Endothelial cell of umbilical vein (primary cell): Measurements from ENCODE around the gene ATF3. TPM values are rescaled to one million over a fixed set of nuclear protein-coding genes. Genes with fewer than 3 reads are reported as not detected.

Experiments
- BruUV-seq: library from RNA; stranded (reverse); fragments of 400-500 nt; replicated peaks from 2 replicates; lab custom pipeline; 2021; lab: Mats Ljungman, UMichigan
- CTCF ChIA-PET: fragments of 300-600, 350-600 bp; sonication (Branson Sonifier 250); formaldehyde crosslinking; loops from one replicate; lab custom pipeline; 2021; ENCODE audit warnings: antibody characterized with exemption, inconsistent platforms; lab: Charles Lee
- POLR2A ChIA-PET: fragments of 300-600, 350-600 bp; sonication (Branson Sonifier 250); formaldehyde crosslinking; loops from one replicate; lab custom pipeline; 2021; ENCODE audit warnings: antibody characterized with exemption, inconsistent platforms; lab: Charles Lee
- DNase-seq: peaks from one replicate; pipeline ENCODE4 v3.0.0-alpha.2; 2011; ENCODE audit warnings: low read depth, low spot score
- FAIRE-seq: peaks from 2 replicates; lab custom pipeline; 2011; peaks lifted over from hg19 to GRCh38; lab: Jason Lieb, UNC
- H2AFZ ChIP-seq: 2 replicates; pipeline ENCODE4 v1.6.0; 2012; ENCODE audit warnings: low read depth, low read length, control low read depth, inconsistent platforms
- H3K27ac ChIP-seq: 2 replicates; pipeline ENCODE4 v1.5.1; 2011; ENCODE audit warnings: low read depth, mild to moderate bottlenecking, control low read depth, low read length, moderate library complexity; ENCODE audit not compliant: insufficient read depth
- H3K27me3 ChIP-seq, 2 experiments: 2 replicates each; pipeline versions ENCODE4 v1.6.0 to v1.6.1; 2011; ENCODE audit warnings: low read length in 2 of 2, mixed read lengths in 1 of 2; ENCODE audit not compliant: control insufficient read depth in 2 of 2, insufficient read depth in 2 of 2
- H3K36me3 ChIP-seq, 2 experiments: 2 replicates in 1 of 2; 3 replicates in 1 of 2; pipeline ENCODE4 v1.5.1; 2011; ENCODE audit warnings: low read length in 2 of 2, mild to moderate bottlenecking in 1 of 2, moderate library complexity in 1 of 2; ENCODE audit not compliant: control insufficient read depth in 2 of 2, insufficient read depth in 2 of 2; ENCODE audit errors: extremely low read depth in 1 of 2
- H3K4me1 ChIP-seq: 3 replicates; pipeline ENCODE4 v1.5.1; 2011; ENCODE audit warnings: mild to moderate bottlenecking, low read length; ENCODE audit not compliant: control insufficient read depth, insufficient read depth; ENCODE audit errors: extremely low read depth
- H3K4me2 ChIP-seq: 2 replicates; pipeline ENCODE4 v1.6.1; 2011; ENCODE audit warnings: low read length, control low read depth, mixed read lengths; ENCODE audit not compliant: insufficient read depth
- H3K4me3 ChIP-seq, 3 experiments: fragments of 200-600 bp in 1 of 3; sonication (generic), shearing (Covaris generic) in 1 of 3; replicated peaks in 1 of 3; 2 replicates each; pipeline ENCODE4 v1.5.1; 2011 to 2016; ENCODE audit warnings: control low read depth in 3 of 3, low read length in 3 of 3, mild to moderate bottlenecking in 2 of 3, inconsistent platforms in 1 of 3, low read depth in 1 of 3, moderate library complexity in 1 of 3; ENCODE audit not compliant: insufficient read depth in 1 of 3
- H3K79me2 ChIP-seq: 2 replicates; pipeline ENCODE4 v1.6.0; 2012; ENCODE audit warnings: low read length, inconsistent platforms; ENCODE audit not compliant: control insufficient read depth, insufficient read depth
- H3K9ac ChIP-seq: replicated peaks from 2 replicates; pipeline ENCODE3; 2011; ENCODE audit warnings: low read length, control low read depth; ENCODE audit not compliant: insufficient read depth; ENCODE audit errors: extremely low read depth
- H3K9me1 ChIP-seq: replicated peaks from 3 replicates; pipeline ENCODE4 v1.6.0; 2011; ENCODE audit warnings: mild to moderate bottlenecking, low read length; ENCODE audit not compliant: control insufficient read depth, insufficient read depth; ENCODE audit errors: extremely low read depth
- H3K9me3 ChIP-seq: replicated peaks from 2 replicates; pipeline ENCODE4 v1.5.1; 2012; ENCODE audit warnings: low read length, inconsistent platforms; ENCODE audit not compliant: control insufficient read depth, insufficient read depth
- H4K20me1 ChIP-seq: replicated peaks from 2 replicates; pipeline ENCODE3; 2011; ENCODE audit warnings: mild to moderate bottlenecking, low read length; ENCODE audit not compliant: control insufficient read depth, insufficient read depth; ENCODE audit errors: extremely low read depth
- EZH2 ChIP-seq: IDR thresholded peaks from 2 replicates; pipeline ENCODE4 v1.6.1; 2012; ENCODE audit warnings: borderline replicate concordance, low read depth, mild to moderate bottlenecking, moderate library complexity, low read length, inconsistent platforms; ENCODE audit not compliant: severe bottlenecking
- FOS ChIP-seq: IDR thresholded peaks from 2 replicates; pipeline ENCODE4 v1.6.1; 2011; ENCODE audit warnings: mild to moderate bottlenecking, low read length, moderate library complexity, borderline replicate concordance; ENCODE audit not compliant: insufficient read depth
- GATA2 ChIP-seq: IDR thresholded peaks from 2 replicates; pipeline ENCODE4 v1.7.0; 2011; ENCODE audit warnings: low read depth, mild to moderate bottlenecking, moderate library complexity, mixed read lengths, low read length; ENCODE audit not compliant: insufficient read length, insufficient read depth
- JUN ChIP-seq: IDR thresholded peaks from 2 replicates; pipeline ENCODE4 v1.6.1; 2011; ENCODE audit warnings: borderline replicate concordance, low read depth; ENCODE audit not compliant: insufficient read length, insufficient read depth
- MYC ChIP-seq: IDR thresholded peaks from one replicate; pipeline ENCODE4 v1.6.1; 2011; ENCODE audit warnings: mild to moderate bottlenecking, low read depth, low read length
- POLR2A ChIP-seq: IDR thresholded peaks from 2 replicates; pipeline ENCODE4 v1.6.1; 2012; ENCODE audit warnings: low read depth, mild to moderate bottlenecking, control low read depth, low read length
- POLR2AphosphoS5 ChIP-seq: IDR thresholded peaks from 2 replicates; pipeline ENCODE4 v1.6.1; 2012; ENCODE audit warnings: low read depth, mild to moderate bottlenecking, control low read depth, low read length, moderate library complexity; ENCODE audit not compliant: insufficient read depth
- dilution Hi-C: fragments of 300-500 bp; cut with MboI; formaldehyde crosslinking; loops from one replicate; pipeline ENCODE4 v1.15.0; 2019; ENCODE audit warnings: low sequenced_read_pairs; ENCODE audit not compliant: extremely low pct_ligation_motif_present
- intact Hi-C: fragments of 100-400 bp; cut with micrococcal nuclease; formaldehyde crosslinking; loops from one replicate; pipeline ENCODE4 v1.10.0; 2022
- polyA plus RNA-seq, 4 experiments: library from polyadenylated mRNA; depleted of rRNA in 3 of 4; stranded (reverse) in 3 of 4; unstranded in 1 of 4; fragments of >200 nt; gene quantifications; 2 replicates each; pipeline versions ENCODE4 v1.2.1 to v1.2.3, GENCODE V29; 2011 to 2012; ENCODE audit warnings: missing spikeins in 1 of 4
- total RNA-seq: library from RNA; stranded (reverse); gene quantifications from 2 replicates; pipeline ENCODE4 v1.2.3, GENCODE V29; 2021
- TF ChIP-seq, protein P1 (sequence below), 2 donors: IDR thresholded peaks; 1 replicate in 1 of 2; 2 replicates in 1 of 2; pipeline ENCODE4 v1.5.1; 2011; ENCODE audit warnings: low read length in 2 of 2, mild to moderate bottlenecking in 2 of 2, moderate library complexity in 2 of 2, control low read depth in 1 of 2, inconsistent platforms in 1 of 2, low read depth in 1 of 2; ENCODE audit not compliant: insufficient read depth in 1 of 2; ENCODE audit errors: extremely low read depth in 1 of 2
- TF ChIP-seq, protein P2 (sequence below): IDR thresholded peaks from 2 replicates; pipeline ENCODE4 v1.6.1; 2011; ENCODE audit not compliant: insufficient read depth, insufficient read length

Gene ATF3
- total and polyA plus RNA-seq, 2 donors (not counting 3 experiments of a cell fraction or from before 2014, with no cell fraction given), result 6.1 to 17.1 TPM

DNA sequence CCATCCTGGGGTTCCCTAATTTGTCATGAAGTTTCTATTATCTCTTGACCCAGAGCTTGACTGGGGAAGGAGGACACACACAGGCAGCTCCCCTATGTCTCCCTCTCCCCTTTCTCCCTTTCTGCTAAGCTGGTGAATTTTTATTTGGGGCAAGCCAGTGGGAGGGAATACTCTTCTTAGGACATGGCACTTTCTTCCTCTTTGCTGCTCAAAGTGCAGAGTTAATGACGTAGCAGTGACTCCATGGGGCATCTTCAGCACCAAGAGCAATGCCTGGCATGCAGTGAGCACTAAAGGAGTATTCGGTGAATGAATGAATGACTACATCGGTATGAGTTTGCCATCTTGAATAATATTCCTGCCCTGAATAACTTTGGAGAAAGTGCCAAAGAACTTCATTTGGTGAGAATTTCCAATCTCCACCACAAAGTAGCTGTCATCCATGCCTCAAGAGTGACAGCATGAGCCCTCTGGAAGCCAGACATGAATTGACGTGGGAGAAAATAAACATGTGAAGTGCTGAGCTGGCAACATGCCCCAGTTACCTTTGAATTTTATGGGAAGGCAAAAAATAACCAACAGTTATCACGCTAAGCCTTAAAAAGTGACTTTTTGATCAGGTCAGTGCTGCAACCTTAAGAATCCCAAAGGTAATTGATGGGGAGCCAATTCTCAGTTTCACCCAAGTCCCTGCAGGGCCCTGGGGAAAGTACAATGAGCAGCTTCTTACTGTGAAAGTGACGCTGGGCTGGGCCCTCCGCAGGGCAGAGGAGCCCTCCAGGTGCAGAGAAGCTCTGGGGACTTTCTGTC lies 22.1 kb upstream of the ATF3 start:
- ChIA-PET CTCF (interaction anchor here (0.6 to 2.9 kb wide), 2 partner anchors 23 to 109 kb away, joined by 3 to 11 read pairs; no protein-coding TSS in a partner anchor), POLR2A (interaction anchor here (0.5 kb wide), 1 partner anchor 23 kb away, joined by 5 read pairs; no protein-coding TSS in a partner anchor)
- Histone ChIP-seq H3K27me3 (peaks cover 28 to 50% of the 10 kb centered on the region in 2 experiments), H3K79me2 (no peaks in the 10 kb centered on the region), H3K36me3 (no peaks in the 10 kb centered on the region), H2AFZ (no peak overlapping the region), H3K9me1 (no peaks in the 10 kb centered on the region), H3K27ac (no peak overlapping the region), H3K4me2 (no peak overlapping the region), H3K9me3 (no peaks in the 10 kb centered on the region), H3K9ac (no peak overlapping the region), H4K20me1 (no peaks in the 10 kb centered on the region), H3K4me3 (no peak overlapping the region), H3K4me1 (no peaks in the 10 kb centered on the region)
- BruUV-seq, result no TSS peak
- dilution Hi-C loops (no loop called here), intact Hi-C loops (no loop called here)
- TF ChIP-seq FOS (no peak), POLR2A (no peak), EZH2 (no peak), MYC (no peak), POLR2AphosphoS5 (no peak), GATA2 (no peak), JUN (no peak)
- TF ChIP-seq, protein P1, sequence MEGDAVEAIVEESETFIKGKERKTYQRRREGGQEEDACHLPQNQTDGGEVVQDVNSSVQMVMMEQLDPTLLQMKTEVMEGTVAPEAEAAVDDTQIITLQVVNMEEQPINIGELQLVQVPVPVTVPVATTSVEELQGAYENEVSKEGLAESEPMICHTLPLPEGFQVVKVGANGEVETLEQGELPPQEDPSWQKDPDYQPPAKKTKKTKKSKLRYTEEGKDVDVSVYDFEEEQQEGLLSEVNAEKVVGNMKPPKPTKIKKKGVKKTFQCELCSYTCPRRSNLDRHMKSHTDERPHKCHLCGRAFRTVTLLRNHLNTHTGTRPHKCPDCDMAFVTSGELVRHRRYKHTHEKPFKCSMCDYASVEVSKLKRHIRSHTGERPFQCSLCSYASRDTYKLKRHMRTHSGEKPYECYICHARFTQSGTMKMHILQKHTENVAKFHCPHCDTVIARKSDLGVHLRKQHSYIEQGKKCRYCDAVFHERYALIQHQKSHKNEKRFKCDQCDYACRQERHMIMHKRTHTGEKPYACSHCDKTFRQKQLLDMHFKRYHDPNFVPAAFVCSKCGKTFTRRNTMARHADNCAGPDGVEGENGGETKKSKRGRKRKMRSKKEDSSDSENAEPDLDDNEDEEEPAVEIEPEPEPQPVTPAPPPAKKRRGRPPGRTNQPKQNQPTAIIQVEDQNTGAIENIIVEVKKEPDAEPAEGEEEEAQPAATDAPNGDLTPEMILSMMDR (IDR thresholded peaks at IDR 0.05; ENCODE audit: extremely low read depth in 1 of 2, insufficient read depth in 1 of 2, low read depth in 1 of 2, low read length in 2 of 2), result no peak
- TF ChIP-seq, protein P2, sequence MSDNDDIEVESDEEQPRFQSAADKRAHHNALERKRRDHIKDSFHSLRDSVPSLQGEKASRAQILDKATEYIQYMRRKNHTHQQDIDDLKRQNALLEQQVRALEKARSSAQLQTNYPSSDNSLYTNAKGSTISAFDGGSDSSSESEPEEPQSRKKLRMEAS, result no peak
- FAIRE-seq, result no peak
- no peak for DNase-seq
